PC-9 (cell line): ENCODE data around the gene PSORS1C1. TPM values are rescaled to one million over a fixed set of nuclear protein-coding genes. Genes with fewer than 3 reads are reported as not detected.

Source experiments
- BruUV-seq: library from RNA; stranded (reverse); fragments of 400-500 nt; replicated peaks from 2 replicates; lab custom pipeline; 2021; lab: Mats Ljungman, UMichigan
- CTCF ChIA-PET: fragments of 300-600 bp; sonication (Branson Sonifier 250); formaldehyde crosslinking; loops from one replicate; lab custom pipeline; 2022; ENCODE audit warnings: antibody characterized with exemption; lab: Charles Lee
- POLR2A ChIA-PET: fragments of 300-600 bp; sonication (Branson Sonifier 250); formaldehyde crosslinking; loops from one replicate; lab custom pipeline; 2022; ENCODE audit warnings: antibody characterized with exemption; ENCODE audit not compliant: unreplicated experiment; lab: Charles Lee
- DNase-seq, 2 experiments: peaks; one replicate each; pipeline versions ENCODE4 v3.0.0 to v3.0.0-alpha.2; 2015 to 2022; ENCODE audit warnings: mixed read lengths in 1 of 2
- H2AFZ ChIP-seq: fragments of 200-600 bp; sonication (generic); 2 replicates; pipeline ENCODE4 v1.8.1; 2017; ENCODE audit warnings: antibody characterized with exemption
- H3F3A ChIP-seq: fragments of 200-600 bp; sonication (generic); 2 replicates; pipeline ENCODE4 v1.8.1; 2017; ENCODE audit warnings: antibody characterized with exemption, mild to moderate bottlenecking, low read depth; ENCODE audit not compliant: insufficient read depth
- H3K27ac ChIP-seq: fragments of 200-600 bp; sonication (generic); 2 replicates; pipeline ENCODE4 v1.6.1; 2016; ENCODE audit warnings: mixed run types
- H3K27me3 ChIP-seq: fragments of 200-600 bp; sonication (generic); 2 replicates; pipeline ENCODE4 v1.6.1; 2016; ENCODE audit warnings: low read depth, mixed run types; ENCODE audit not compliant: insufficient read depth
- H3K36me3 ChIP-seq: fragments of 200-600 bp; sonication (generic); 2 replicates; pipeline ENCODE4 v1.6.1; 2016; ENCODE audit warnings: low read depth, mixed run types
- H3K4me1 ChIP-seq: fragments of 200-600 bp; sonication (generic); replicated peaks from 2 replicates; pipeline ENCODE4 v1.6.1; 2016; ENCODE audit warnings: mixed run types; ENCODE audit not compliant: insufficient read depth
- H3K4me2 ChIP-seq: fragments of 200-600 bp; sonication (generic); 2 replicates; pipeline ENCODE4 v1.6.1; 2017; ENCODE audit warnings: mixed run types
- H3K4me3 ChIP-seq: fragments of 200-600 bp; sonication (generic); 2 replicates; pipeline ENCODE4 v1.6.1; 2016; ENCODE audit warnings: mixed run types
- H3K79me2 ChIP-seq: fragments of 200-600 bp; sonication (generic); 2 replicates; pipeline ENCODE4 v1.6.1; 2017; ENCODE audit warnings: low read depth, mixed run types
- H3K9me2 ChIP-seq: fragments of 200-600 bp; sonication (generic); 2 replicates; pipeline ENCODE4 v1.8.1; 2017; ENCODE audit warnings: mild to moderate bottlenecking; ENCODE audit not compliant: insufficient read depth
- H3K9me3 ChIP-seq: fragments of 200-600 bp; sonication (generic); 2 replicates; pipeline ENCODE4 v1.8.1; 2016; ENCODE audit warnings: low read depth; ENCODE audit not compliant: insufficient read depth
- H4K20me1 ChIP-seq: fragments of 200-600 bp; sonication (generic); 2 replicates; pipeline ENCODE4 v1.8.1; 2017; ENCODE audit not compliant: insufficient read depth
- CTCF ChIP-seq: fragments of 200-600 bp; sonication (generic); conservative IDR thresholded peaks from 2 replicates; pipeline ENCODE4 v1.6.1; 2017; ENCODE audit warnings: mixed run types, antibody characterized with exemption, mild to moderate bottlenecking, moderate library complexity
- EZH2 ChIP-seq: fragments of 200-600 bp; sonication (generic); IDR thresholded peaks from 2 replicates; pipeline ENCODE4 v1.8.0; 2017; ENCODE audit warnings: antibody characterized with exemption, low read depth
- intact Hi-C: fragments of 100-400 bp; cut with micrococcal nuclease; formaldehyde crosslinking; loops from one replicate; pipeline ENCODE4 v1.10.0; 2022; ENCODE audit not compliant: unreplicated experiment
- total RNA-seq: library from RNA; stranded (reverse); gene quantifications from 2 replicates; pipeline ENCODE4 v1.2.3, GENCODE V29; 2021

The PSORS1C1 gene
- total RNA-seq, 1 experiment from 2014 or later = 29.2 TPM

- no peak overlapping the region for H2AFZ ChIP-seq
- no peak overlapping the region for H3K4me2 ChIP-seq
- no peak overlapping the region for H3K27ac ChIP-seq
- no peaks in the 10 kb centered on the region for H3K36me3 ChIP-seq
- no peak for DNase-seq
- no TSS peak for BruUV-seq
- H3K4me1 ChIP-seq = no peaks in the 10 kb centered on the region
- no peak for TF ChIP-seq CTCF
- TF ChIP-seq EZH2 = no peak
- ChIA-PET CTCF (no interaction called here), POLR2A (no interaction called here)
- no peak overlapping the region for H3K4me3 ChIP-seq
- no peaks in the 10 kb centered on the region for H3K79me2 ChIP-seq
- H3F3A ChIP-seq = no peaks in the 10 kb centered on the region
- no peaks in the 10 kb centered on the region for H3K27me3 ChIP-seq
- intact Hi-C loops = no loop called here
- no peaks in the 10 kb centered on the region for H4K20me1 ChIP-seq
- H3K9me3 ChIP-seq = no peaks in the 10 kb centered on the region
- no peaks in the 10 kb centered on the region for H3K9me2 ChIP-seq
These were observed 61.4 kb downstream of the PSORS1C1 start for GRCh38 chr6:31175971-31176370.

GRCh38 chr6:31178143-31179041, 63.8 kb downstream of the PSORS1C1 start:
- TF ChIP-seq CTCF = no peak
- TF ChIP-seq EZH2 = no peak
- no peak overlapping the region for H3K4me3 ChIP-seq
- no peaks in the 10 kb centered on the region for H3K79me2 ChIP-seq
- BruUV-seq = no TSS peak
- no peak overlapping the region for H3K27ac ChIP-seq
- no peaks in the 10 kb centered on the region for H4K20me1 ChIP-seq
- CTCF ChIA-PET = interaction anchor here (0.6 kb wide), 1 partner anchor 20 kb away, joined by 3 read pairs; the partner anchor contains the start of gene TCF19
- intact Hi-C loops = no loop called here
- no peak for DNase-seq
- no peak overlapping the region for H2AFZ ChIP-seq
- H3F3A ChIP-seq = no peaks in the 10 kb centered on the region
- POLR2A ChIA-PET = no interaction called here
- H3K4me1 ChIP-seq = no peaks in the 10 kb centered on the region
- no peaks in the 10 kb centered on the region for H3K27me3 ChIP-seq
- no peak overlapping the region for H3K4me2 ChIP-seq
- H3K36me3 ChIP-seq = no peaks in the 10 kb centered on the region
- no peaks in the 10 kb centered on the region for H3K9me3 ChIP-seq
- H3K9me2 ChIP-seq = no peaks in the 10 kb centered on the region

- Histone ChIP-seq H3K27me3 (no peaks in the 10 kb centered on the region), H3K4me2 (no peak overlapping the region), H3F3A (no peaks in the 10 kb centered on the region), H3K79me2 (no peaks in the 10 kb centered on the region), H3K4me1 (no peaks in the 10 kb centered on the region), H3K36me3 (no peaks in the 10 kb centered on the region), H3K9me3 (no peaks in the 10 kb centered on the region), H3K4me3 (no peak overlapping the region), H2AFZ (no peak overlapping the region), H4K20me1 (no peaks in the 10 kb centered on the region), H3K9me2 (no peaks in the 10 kb centered on the region), H3K27ac (no peak overlapping the region)
- CTCF ChIA-PET = interaction anchor here (0.6 kb wide), 1 partner anchor 21 kb away, joined by 3 read pairs; the partner anchor contains the start of gene TCF19
- POLR2A ChIA-PET = no interaction called here
- TF ChIP-seq EZH2 = no peak
- no peak for TF ChIP-seq CTCF
- intact Hi-C loops = no loop called here
- no TSS peak for BruUV-seq
- no peak for DNase-seq
These were observed 64.4 kb downstream of the PSORS1C1 start for GRCh38 chr6:31179042-31179386.
